D341Med (cell line): ENCODE data around the gene RAB3A.
A peak's percentile ranks its signal among the peaks of the same experiment; 100 is the strongest.
"Not testable (repeated sequence)": the region's sequence is repeated elsewhere in the genome, so short reads cannot be mapped to it uniquely, and the experiment has no call there.

Source experiments
- DNase-seq: peaks from one replicate; pipeline ENCODE4 v3.0.0; 2012; ENCODE audit warnings: low spot score

Gene RAB3A

DNA sequence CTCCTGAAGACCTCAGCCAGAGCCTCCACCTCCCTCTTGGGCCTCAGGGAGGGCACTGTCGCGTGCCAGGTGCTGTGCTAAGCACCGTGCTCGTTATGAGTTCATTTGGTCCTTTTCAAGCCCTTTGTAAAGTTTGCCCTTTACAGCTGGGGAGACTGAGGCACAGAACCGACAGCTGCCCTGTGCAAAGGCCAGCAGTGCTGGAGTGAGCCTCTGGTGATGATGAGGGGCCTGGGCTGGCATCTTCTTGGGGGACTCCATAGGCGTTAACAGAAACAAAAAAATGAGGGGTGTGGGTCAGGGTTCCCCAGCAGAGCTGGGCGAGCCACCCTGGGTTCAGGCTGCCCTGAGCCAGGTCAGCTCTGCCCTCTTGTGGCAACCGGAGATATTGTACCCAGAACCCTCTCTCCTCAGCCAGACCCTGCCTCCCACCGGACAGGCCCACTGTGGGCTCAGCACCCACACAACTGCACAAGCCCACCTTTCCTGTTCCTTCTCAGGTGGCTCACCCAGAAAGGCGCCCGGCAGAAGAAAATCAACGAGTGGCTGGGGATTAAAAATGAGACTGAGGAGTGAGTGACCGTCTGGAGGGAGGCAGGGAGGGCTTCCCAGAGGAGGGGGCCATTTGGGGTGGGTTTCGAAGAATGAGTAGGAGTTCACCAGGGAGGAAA, 35.7 kb downstream of the RAB3A start:
- peak; percentile 92 for DNase-seq

DNA sequence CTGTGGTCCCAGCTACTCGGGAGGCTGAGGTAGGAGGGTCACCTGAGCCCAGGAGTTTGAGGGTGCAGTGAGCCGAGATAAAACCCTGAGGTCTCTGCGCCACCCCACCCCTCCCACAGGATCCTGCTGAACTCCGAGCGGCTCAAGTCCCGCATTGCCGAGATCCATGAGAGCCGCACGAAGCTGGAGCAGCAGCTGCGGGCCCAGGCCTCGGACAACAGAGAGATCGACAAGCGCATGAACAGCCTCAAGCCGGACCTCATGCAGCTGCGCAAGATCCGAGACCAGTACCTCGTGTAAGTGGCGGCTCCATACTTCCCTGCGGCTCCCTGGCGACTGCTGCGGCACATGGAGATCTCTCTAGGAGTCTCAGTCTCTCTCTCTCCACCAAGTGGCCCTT, 36.8 kb downstream of the RAB3A start:
- DNase-seq, result no peak

DNA sequence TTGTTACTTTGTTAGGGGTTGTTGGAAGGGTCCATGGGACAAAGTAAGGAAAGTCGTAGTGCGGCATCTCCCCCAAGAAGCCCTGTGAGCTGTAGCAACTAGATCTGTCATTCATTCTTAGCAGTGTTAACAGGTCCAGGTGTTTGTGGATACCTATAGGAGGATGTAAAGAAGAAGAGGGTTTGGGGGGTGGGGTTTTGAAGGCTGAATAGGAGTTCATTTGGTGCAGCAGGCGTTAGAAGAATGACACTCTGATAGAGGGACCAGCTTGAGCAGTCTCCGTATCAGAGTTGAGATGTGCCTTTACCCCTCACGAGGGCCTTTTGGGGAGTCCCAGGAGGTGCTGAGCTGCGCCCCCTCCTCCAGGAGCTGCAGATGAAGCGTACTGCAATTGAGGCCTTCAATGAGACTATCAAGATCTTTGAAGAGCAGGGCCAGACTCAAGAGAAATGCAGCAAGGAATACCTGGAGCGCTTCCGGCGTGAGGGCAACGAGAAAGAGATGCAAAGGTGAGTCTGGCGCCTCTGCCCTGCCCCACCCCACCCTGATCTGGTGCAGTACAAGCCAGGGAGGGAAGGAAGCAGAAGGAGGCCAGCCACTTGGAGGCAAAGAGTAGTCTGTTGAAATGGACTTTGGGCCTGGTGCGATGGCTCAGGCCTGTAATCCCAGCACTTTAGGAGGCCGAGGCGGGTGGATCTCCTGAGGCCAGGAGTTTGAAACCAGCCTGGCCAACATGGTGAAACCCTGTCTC, 37.9 kb downstream of the RAB3A start:
- DNase-seq, result no peak

DNA sequence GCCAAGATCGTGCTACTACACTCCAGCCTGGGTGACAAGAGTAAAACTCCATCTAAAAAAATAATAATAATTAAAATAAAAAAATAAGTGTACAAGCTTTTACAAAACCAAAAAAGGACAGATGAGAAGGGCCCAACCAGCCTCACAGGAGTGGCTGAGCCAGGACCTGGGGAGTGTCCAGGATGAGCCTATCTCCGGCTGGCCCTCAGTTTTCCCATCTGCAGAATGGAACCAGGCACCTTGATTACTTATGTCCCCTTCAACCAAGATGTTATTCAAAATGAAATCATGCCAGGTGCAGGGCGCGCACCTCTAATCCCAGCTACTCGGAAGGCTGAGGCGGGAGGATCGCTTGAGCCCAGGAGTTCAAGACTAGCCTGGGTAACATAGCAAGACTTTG, 39.8 kb downstream of the RAB3A start:
- no peak for DNase-seq

DNA sequence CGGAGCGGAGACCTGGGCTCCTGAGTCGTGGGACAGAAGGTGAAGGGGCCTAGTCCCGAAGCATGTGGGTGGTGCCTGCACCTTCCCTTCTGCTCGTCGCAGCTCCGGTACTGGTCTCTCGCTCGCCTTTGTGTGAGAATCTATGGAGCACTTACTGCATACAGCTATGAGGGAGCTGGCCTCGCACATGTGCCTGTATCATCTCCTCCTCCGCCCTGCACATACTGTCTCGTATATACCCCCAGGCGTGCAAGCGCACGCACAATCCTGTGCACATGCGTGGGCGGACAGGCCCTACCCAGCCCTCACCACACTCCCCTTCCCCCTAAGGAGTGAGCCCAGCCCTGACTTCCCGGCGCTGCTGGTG, 42.2 kb downstream of the RAB3A start:
- no peak for DNase-seq

DNA sequence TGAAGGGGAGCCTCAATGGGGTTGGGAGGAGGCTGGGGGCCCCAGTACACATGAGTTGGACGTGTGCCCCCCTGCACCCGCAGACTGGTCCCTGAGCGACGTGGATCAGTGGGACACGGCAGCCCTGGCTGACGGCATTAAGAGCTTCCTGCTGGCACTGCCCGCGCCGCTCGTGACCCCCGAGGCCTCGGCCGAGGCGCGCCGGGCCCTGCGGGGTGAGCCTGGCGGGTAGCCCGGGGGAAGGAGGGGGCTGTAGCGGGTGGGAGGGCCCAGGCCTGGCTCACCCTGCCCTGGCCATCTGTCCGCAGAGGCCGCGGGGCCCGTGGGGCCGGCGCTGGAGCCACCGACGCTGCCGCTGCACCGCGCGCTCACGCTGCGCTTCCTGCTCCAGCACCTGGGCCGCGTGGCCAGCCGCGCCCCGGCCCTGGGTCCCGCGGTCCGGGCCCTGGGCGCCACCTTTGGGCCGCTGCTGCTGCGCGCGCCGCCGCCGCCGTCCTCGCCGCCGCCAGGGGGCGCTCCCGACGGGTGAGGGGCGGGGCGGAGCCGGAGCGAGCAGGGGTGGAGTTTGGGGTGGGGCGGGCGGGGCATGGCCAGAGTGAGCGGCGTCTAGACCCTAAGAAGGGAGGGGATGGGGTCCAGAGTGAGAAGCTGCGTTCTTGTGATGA, 42.7 kb downstream of the RAB3A start:
- peak; percentile 97 for DNase-seq

DNA sequence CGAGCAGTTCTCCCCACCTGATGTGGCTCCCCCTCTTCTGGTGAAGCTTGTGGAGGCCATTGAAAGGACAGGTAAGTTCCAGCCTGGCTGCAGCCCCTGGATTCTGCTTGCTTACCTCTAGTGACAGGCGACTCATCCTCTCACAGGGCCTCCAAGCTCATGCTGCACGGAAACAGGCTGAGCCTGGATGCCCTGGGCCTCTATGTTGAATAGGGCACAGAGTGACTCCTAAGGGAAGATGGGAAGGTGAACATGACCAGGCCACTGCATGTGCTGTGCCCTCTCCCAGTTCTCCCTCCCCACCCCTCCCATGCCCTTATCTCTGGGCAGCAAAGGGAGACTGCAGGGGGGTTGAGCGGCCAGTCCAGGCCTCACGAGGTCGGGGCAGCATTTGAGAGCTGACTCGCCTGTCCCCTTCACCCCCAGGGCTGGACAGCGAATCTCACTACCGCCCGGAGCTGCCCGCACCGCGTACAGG, 43.3 kb downstream of the RAB3A start:
- no peak for DNase-seq

DNA sequence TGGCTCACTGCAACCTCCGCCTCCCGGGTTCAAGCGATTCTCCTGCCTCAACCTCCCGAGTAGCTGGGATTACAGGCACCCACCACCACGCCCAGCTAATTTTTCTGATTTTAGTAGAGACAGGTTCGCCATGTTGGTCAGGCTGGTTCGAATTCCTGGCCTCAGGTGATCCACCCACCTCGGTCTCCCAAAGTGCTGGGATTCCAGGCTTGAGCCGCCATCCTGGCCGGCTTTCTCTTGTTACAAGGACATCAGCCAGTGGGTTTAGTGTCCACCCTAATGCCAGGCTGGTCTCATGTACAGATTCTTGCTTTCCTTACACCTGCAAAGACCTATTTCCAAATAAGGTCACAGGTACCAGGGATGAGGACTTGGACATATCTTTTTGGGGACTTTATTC, 44.0 kb downstream of the RAB3A start:
- DNase-seq, result no peak

DNA sequence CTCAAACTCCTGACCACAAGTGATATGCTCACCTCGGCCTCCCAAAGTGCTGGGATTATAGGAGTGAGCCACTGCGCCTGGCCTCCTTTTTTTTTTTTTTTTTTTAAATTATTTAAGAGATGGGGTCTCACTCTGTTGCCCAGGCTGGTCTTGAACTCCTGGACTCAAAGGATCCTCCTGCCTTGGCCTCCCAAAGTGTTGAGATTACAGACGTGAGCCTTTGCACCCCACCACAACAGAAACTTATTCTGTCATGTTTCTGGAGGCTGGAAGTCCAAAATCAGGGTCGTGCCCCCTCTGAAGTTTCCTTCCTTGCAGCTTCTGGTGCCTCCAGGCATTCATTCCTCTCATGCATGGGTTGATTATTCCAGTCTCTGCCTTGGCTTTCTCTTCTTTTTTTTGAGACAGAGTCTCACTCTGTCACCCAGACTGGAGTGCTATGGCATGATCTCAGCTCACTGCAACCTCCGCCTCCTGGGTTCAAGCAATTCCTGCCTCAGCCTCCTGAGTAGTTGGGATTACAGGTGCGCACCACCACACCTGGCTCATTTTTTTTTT, 44.7 kb downstream of the RAB3A start:
- DNase-seq, result not testable (repeated sequence)

DNA sequence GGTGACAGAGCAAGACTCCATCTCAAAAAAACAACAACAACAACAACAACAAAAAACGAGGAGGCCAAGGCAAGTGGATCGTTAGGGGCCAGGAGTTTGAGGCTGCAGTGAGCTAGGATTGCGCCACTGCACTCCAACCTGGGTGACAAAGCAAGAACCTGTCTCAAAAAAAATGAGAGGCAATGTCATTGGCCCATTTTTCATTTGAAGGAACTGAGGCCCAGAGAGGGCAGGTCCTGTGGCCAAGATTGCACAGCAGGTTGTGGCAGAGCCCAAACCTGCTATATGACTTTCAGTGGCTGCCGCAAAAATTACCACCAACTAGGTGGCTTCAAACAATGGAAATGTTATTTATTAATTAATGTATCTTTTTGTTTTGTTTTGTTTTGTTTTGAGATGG, 45.4 kb downstream of the RAB3A start:
- no peak for DNase-seq

DNA sequence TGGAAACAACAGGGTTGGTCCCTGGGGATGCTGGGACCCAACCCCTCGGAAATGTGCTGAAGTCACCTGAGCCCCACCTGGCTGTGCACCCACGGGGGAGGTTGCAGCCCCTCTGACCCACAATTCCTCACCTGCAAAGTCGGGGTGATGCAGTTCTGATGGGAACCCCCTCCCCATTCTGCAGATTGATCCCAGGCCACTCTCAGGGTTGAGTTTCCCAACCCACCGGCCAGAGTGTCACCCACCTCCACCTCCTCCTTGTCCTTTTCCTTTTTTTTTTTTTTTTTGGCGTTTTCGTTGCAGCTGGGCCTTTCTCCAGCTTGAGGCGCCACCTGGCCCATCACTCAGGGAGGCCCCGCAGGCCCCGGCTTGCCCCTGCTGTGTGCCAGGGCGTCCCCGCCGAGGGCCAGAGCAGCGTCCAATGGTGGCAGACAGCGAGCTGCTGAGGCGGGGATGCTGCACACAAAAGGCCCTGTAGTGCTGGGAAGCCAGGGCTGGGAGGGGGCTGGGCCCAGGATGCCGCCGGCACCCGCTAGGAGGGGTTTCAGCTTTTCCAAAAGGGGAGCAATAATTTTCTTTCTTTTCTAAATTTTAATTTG, 46.3 kb downstream of the RAB3A start:
- peak; percentile 64 for DNase-seq

DNA sequence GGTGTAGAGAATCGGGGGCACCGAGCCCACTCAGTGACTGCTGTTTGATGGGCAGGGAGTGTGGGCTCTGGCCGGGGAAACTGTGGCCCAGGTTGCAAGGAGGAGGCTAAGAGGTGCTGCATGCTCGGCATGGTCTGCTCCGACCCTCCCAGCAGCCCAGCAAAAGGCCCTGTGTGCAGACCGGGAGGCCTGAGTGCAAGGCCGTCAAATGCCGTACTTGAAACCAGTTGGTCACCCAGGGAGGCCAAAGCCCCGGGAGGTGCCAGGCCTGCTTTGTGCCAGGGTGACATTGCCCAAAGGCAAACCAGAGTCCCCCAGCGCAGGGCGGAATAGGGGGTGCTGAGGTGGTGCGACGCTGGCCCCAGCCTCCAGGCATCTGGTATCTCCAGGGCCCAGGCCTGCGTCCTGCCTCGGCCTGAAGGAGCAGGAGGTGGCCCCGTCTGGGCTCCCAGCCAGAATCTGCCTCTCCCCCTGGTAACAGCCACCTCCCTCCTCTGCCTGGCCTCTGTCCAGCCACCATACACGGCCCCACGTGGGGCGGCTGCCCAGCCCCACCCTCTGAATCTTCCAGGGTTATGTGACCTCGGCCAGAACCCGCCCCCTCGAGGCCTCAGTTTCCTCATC, 46.9 kb downstream of the RAB3A start:
- DNase-seq, result peak; percentile 79

DNA sequence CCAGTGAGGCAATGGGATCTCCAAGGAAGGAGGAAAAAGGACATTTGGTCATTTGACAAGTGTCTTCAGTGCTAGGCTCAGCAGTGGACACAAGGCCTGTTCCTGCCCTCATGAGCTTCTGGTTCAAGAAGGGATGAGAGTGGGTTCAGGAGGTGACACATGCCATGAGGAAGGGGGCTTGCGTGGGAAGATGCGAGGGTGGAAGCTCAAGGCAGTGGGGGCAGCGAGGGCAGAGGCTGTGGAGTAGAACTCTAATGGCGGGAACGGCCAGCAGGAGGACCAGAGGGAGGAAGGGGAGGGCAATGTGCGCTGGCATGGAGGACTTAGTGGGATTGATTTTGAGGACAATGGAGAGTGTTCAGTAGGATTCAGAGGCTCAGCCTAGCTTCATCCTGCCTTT, 47.6 kb downstream of the RAB3A start:
- no peak for DNase-seq

DNA sequence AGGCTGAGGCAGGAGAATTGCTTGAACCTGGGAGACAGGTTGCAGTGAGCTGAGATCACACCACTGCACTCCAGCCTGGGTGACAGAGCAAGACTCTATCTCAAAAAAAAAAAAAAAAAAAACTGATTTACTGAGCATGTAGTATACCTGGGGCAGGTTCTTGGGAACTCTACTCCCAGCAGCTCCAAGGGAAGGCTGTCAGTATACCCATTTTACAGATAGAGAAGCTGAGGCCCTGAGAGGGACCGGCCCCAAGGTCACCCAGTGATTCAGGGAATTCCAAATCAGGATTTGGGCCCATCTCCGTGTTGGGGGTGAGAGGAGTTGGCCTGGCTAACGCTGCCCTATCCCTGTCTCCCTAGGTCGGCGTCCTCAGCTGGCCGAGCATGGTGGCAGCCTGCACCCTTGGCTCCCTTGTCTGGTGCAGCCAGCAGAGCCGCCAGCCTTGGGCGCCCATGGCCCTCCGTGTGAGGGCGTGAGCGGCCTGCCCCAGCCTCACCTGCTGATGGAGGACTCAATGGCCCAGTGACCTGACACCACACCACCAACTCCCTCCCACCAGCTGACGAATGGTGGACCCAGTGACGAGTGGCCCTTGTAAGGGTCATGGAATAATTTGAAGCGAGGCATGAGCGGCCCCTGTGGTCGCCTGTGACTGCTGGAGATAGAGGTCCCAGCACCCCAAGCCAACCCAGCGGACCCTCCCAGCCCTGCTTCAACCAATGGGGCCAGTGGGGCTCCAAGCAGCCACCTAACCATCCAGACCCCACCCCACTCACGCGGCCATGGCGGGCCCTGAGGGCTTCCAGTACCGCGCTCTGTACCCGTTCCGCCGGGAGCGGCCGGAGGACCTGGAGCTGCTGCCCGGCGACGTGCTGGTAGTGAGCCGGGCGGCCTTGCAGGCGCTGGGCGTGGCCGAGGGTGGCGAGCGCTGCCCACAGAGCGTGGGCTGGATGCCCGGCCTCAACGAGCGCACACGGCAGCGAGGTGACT, 48.5 kb downstream of the RAB3A start:
- DNase-seq, result no peak

DNA sequence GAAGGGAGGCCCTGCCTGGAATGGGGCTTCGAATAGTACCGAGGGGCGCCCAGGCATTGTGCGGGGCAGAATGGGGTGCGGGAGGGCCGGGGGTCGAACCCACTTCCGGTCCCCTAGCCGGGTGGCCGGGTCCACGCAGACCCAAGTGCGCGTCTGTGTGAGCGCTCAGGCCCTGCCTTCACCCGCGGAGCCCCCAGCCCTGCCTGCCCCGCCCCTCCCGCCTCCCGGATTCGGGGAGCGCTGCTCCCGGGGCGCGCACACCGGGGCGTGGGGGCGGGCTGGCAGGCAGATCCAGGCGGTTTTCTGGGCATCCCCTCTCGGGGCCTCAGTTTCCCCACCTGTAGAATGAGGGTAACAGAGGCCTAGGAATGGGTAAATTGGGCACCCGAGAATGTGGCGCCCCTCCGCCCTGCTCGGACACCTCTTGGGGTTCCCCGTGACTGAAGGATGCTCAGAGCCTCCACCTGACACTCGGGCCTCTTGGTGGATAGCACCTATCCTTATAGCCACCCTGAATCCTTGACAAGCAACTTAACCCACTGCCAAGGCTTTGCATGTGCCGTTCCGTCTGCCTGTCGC, 50.2 kb downstream of the RAB3A start:
- DNase-seq, result peak; percentile 57

DNA sequence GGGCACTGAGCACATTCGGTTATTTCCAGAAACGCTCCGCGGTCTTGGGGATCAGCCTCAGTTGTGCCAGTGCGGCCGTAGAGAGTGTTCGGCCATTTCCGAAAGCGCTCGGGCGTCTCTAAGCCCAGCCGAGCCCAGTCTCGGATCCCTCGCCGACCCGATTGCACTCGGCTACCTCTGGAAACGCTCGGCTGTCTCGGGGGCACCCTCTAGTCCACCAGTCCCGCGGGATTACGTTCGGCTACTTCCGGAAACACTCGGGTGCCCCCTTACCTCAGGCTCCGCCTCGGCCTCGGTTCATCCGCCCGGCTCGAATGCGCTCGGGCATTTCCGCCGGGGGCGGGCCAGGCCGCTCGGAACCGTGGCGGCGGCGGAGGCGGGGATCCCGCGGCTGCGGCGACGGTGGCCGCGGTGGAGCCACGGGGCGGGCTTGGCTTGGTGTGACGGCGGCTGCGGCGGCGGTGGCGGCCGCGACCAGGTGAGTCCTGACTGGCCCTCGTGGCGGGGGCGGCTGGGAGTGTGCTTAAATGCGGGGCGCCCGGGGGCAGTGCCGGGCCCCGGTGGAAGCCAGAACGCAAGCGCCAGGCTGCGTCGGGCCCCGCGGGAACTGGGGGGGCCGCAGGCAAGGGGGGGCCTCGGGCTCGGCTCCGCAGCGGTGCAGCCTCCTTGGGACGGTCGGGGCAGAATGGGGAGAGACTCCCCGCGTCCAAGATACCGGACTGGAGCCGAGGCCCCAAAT, 50.9 kb downstream of the RAB3A start, which contains the start of gene PIK3R2:
PIK3R2 (plus strand) TSS at position 347 of the 739 bp plus-strand sequence. CDS start 2,717 bp downstream, outside the sequence.
- DNase-seq, result peak; percentile 98

DNA sequence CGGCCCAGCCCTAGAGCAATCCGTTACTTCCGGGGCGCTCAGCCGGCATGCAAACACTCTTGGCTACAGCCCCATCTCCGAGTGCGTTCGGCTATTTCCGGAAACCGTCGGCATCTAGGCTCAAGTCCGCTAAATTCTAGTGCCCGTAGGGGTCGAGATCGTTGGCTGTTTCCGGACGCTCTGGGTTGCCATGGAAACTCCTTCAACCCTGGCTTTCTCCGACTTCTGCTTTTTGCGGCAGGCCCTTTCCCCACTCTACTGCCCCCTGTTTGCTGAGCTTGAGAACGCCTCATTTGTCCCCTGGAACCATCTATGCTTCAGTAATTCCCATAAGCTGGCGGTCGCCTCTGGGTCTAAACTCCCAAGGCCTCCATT, 51.4 kb downstream of the RAB3A start:
- peak; percentile 93 for DNase-seq

DNA sequence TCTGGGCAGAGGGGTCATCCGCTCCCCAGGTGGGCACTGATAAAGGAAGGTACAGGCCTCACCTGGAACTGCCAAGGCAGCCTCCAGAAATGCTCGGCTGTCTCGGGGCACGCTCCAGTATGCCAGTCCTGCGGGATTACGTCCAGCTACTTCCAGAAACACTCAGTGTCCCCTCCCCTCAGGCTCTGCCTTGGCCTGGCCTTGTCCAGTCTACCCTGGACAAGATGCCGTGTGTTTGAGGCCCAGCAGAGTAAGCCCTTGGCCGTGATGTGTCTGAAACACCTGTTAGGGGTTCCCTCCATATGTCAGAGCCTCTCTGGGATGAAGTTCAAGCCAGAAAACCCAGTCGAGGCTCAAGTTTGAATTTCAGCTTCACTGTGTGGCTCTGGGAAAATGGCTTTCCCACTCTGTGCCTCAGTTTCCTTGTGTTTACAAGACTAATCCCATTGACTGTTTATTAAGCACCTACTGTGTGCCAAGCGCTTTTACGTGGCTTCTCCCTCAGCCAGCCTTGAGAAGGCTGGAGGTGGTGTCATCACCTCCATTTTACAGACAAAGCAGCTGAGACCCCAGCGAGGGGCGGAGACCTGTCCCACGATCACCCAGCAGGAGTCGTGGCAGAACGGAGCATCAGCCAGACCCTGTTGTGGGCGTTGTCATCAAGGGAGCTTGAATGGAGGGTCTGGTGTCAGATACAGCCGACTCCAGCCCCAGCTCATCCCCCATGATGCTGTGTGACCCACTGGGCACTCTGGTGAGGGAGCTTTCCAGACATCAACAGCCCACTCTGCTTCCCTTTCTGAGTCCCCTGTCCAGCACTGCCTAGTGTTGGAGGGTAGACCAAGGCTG, 52.8 kb downstream of the RAB3A start:
- no peak for DNase-seq

DNA sequence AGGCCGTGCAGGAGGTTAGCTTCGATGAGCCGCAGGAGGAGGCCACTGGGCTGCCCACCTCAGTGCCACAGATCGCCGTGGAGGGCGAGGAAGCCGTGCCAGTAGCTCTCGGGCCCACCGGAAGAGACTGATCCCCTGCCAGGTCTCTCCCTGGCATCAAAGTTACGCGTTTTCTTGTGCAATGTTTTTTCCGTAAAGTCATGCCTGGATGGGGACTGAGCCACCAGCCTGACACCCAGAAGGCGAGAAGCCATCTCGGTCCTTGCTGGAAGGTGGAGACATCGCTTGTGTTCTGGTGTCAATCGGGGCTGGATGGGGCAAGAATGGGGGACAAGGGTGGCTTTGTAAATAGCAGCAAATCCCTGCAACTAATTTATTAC, 54.3 kb downstream of the RAB3A start:
- DNase-seq, result no peak
